Measurements from ENCODE around the gene NOL4L.
A peak's percentile ranks its signal among the peaks of the same experiment; 100 is the strongest.

The NOL4L gene

DNA sequence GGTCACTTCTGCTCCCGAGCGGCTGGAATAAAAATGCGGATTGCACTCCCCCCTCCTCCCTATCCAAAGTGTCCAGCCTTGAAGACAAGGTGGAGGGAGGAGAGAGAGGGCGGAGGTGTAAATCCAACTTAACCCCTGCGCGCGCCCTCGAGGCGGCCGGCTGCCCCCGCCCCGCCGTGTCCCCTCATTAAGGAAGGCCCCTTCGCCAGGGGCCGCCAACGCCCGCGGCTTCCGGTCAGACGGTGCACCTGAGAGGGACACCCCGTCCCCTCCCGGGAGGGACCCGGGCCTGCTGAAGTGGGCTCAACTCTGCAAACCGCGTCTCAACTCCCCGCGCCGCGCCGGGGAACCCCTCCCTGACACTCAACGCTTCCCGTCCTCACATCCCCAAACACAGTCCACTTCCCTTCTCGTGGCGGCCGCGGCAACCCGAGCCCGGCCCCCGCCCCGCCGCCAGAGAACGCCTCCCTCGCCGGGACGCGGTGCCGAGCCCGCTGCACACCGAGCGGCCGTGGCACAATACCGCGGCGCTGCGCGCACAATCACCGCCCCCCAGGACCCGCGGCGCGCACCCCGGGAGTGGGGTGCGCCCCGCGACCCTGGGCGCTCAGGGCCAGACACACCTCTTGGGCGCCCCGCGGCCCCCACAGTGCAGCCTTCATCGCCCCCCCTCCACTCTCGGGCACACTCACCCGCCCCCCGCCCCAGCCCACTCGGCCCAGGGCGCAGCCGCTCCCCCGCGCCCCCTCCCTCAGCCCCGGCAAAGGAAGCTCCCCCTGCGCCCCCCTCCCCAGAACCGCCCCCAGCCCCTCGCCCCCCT lies 102.5 kb downstream of the NOL4L start:
- peaks cover 11% of the 10 kb centered on the region for H3K36me3 Mint-ChIP-seq (ENCODE audit: low read depth)
- DNase-seq, result peak; percentile 69
- H3K4me1 Mint-ChIP-seq, result peaks cover 62% of the 10 kb centered on the region
- H3K4me3 Mint-ChIP-seq, result peak overlapping the region; percentile 87
- TF ChIP-seq, protein P1, sequence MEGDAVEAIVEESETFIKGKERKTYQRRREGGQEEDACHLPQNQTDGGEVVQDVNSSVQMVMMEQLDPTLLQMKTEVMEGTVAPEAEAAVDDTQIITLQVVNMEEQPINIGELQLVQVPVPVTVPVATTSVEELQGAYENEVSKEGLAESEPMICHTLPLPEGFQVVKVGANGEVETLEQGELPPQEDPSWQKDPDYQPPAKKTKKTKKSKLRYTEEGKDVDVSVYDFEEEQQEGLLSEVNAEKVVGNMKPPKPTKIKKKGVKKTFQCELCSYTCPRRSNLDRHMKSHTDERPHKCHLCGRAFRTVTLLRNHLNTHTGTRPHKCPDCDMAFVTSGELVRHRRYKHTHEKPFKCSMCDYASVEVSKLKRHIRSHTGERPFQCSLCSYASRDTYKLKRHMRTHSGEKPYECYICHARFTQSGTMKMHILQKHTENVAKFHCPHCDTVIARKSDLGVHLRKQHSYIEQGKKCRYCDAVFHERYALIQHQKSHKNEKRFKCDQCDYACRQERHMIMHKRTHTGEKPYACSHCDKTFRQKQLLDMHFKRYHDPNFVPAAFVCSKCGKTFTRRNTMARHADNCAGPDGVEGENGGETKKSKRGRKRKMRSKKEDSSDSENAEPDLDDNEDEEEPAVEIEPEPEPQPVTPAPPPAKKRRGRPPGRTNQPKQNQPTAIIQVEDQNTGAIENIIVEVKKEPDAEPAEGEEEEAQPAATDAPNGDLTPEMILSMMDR (IDR thresholded peaks at IDR 0.05), result no peak
- peaks cover 7% of the 10 kb centered on the region for H3K27me3 Mint-ChIP-seq (ENCODE audit: low read depth, poor library complexity)
- no peaks in the 10 kb centered on the region for H3K9me3 Mint-ChIP-seq
- peak overlapping the region; percentile 66 for H3K27ac Mint-ChIP-seq

DNA sequence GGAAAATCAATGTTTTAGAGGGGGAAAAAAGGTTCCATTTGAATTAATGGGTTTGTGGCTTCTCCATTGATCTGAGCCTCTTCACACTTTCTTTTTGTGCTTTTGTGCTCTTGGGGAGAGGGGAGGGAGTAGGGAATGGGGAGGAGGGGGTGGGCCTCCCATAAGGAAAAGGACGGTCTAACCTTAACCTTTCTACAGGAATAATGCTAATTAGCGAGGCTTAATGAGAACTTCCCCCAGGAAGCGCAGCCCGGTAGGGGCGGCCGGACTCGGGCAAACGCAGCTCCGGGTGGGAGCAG lies 103.0 kb downstream of the NOL4L start:
- DNase-seq, result no peak
- H3K9me3 Mint-ChIP-seq, result no peaks in the 10 kb centered on the region
- H3K27me3 Mint-ChIP-seq (ENCODE audit: low read depth, poor library complexity), result peaks cover 7% of the 10 kb centered on the region
- H3K4me1 Mint-ChIP-seq, result peaks cover 67% of the 10 kb centered on the region
- H3K4me3 Mint-ChIP-seq, result peak overlapping the region; percentile 87
- peak overlapping the region; percentile 85 for H3K27ac Mint-ChIP-seq
- H3K36me3 Mint-ChIP-seq (ENCODE audit: low read depth), result peaks cover 7% of the 10 kb centered on the region
- TF ChIP-seq, protein P1 (IDR thresholded peaks at IDR 0.05), result no peak

DNA sequence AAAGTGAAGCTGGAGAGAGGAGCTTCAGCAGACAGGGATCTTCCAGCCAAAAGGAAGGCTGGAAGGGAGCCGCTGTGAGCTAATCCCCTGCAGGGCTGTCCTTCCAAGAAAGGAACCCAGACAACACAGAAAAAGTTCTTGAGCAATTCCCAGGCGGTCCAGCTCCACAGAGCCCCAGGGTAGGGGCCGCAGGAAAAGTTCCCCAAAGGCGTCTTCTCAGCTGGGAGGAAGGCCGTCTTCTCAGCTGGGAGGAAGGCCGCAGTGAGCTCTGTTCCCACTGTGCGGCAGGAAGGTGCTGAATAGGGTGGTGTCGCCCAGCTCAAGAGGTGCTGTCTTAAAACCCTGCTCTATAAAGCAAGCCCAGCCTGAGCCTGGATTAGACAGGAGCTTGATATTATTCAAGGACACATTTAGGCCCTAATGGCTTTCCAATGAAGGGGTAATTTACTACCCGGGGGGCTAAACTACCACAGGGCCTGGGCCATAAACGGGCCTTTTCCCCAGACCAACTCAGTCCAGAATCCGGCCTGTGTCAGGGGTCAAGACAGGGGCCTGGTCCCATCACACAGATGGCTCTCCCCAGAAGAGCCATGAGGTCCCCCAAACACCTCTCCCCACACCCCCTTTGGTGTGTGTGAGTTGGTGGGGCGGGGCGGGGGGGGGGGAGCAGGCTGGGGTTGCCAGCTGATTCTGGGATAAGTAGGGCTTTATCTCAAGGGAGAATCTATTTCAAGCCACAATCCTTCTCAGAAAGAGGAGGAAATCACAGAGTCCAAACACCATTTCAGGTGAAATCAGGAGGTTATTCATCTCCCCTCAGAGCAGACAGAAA lies 103.6 kb downstream of the NOL4L start:
- no peak for DNase-seq
- no peaks in the 10 kb centered on the region for H3K9me3 Mint-ChIP-seq
- H3K4me3 Mint-ChIP-seq, result peak overlapping the region; percentile 87
- H3K27ac Mint-ChIP-seq, result peak overlapping the region; percentile 96
- H3K27me3 Mint-ChIP-seq (ENCODE audit: low read depth, poor library complexity), result peaks cover 7% of the 10 kb centered on the region
- H3K36me3 Mint-ChIP-seq (ENCODE audit: low read depth), result peaks cover 3% of the 10 kb centered on the region
- TF ChIP-seq, protein P1 (IDR thresholded peaks at IDR 0.05), result no peak
- H3K4me1 Mint-ChIP-seq, result peaks cover 69% of the 10 kb centered on the region

DNA sequence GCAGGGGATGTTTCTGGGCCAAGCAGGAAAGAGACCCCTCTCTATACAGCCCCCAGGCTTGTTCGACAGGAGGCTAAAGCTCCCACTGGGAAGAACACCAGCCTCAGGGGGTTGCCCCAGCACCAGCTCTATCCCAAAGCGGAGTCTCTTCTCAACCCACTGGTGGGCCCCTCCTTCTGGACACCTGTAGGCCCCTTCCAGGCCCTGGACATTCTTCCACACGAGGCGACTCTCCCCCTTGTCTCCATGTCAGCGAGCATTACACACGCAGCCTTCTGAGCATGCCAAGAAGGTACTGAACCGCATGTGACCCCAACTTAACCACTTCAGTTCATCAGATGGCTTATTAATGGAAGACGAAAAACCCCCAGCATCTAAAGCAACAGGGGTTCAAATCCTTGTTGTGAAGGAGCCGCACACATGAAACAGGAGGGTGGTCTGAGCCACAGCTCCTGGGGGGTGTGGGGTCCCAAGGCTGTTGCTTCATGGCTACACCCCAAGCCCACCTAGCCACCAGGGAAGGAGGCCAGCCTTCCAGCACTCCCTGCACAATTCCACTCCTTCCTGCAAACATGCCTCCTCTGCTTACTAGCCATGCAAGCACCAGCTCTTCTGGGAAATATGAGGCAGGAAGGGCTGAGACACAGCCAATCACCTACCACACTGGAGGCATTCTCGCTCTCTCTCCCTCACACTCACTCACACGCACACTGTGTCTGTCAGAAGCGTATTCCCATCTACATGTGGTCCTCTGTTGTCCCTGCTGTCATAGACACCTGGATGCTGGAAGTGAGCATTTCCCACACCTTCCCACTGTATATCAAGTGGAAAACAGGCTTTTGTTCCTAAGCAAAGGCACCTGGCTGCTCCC lies 104.5 kb downstream of the NOL4L start:
- Mint-ChIP-seq H3K9me3 (no peaks in the 10 kb centered on the region), H3K27ac (peak overlapping the region; percentile 96), H3K36me3 (ENCODE audit: low read depth) (no peaks in the 10 kb centered on the region), H3K27me3 (ENCODE audit: low read depth, poor library complexity) (no peaks in the 10 kb centered on the region), H3K4me3 (peak overlapping the region; percentile 87), H3K4me1 (peaks cover 69% of the 10 kb centered on the region)
- no peak for DNase-seq
- TF ChIP-seq, protein P1 (IDR thresholded peaks at IDR 0.05), result no peak

DNA sequence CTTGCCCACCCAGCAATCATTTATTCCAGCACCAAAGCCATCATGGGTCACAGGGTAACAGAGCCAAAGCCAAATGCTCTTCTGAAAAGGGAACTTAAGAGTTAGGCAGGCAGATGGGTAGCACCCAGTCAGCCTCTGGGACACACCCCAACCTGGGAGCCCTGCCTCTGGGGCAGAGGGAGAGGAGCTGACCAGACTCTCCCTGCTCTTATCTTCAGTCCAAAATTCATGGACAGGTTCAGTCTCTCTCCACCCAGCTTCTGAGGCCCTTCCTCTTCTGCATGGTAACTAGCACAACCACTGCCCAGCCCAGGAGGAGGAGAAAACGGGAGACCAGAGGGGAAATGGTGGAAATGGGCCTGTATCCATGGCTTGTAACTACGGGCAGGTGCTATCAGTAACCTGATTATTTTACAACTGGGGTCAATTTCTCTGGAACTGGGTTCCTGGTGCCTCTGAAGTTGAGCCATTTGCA lies 105.4 kb downstream of the NOL4L start:
- H3K4me3 Mint-ChIP-seq, result peak overlapping the region; percentile 87
- peaks cover 69% of the 10 kb centered on the region for H3K4me1 Mint-ChIP-seq
- DNase-seq, result no peak

More for the DNA sequence above, 105.4 kb downstream of the NOL4L start:
- no peaks in the 10 kb centered on the region for H3K36me3 Mint-ChIP-seq (ENCODE audit: low read depth)
- H3K9me3 Mint-ChIP-seq, result no peaks in the 10 kb centered on the region
- peak overlapping the region; percentile 96 for H3K27ac Mint-ChIP-seq
- no peaks in the 10 kb centered on the region for H3K27me3 Mint-ChIP-seq (ENCODE audit: low read depth, poor library complexity)
- TF ChIP-seq, protein P1 (IDR thresholded peaks at IDR 0.05), result no peak

Data from nephron progenitor cell (in vitro differentiated cells).